Measurements from ENCODE around the gene CLC. TPM values are rescaled to one million over a fixed set of nuclear protein-coding genes. Genes with fewer than 3 reads are reported as not detected.
A peak's percentile ranks its signal among the peaks of the same experiment; 100 is the strongest.

The CLC gene
- total and polyA plus RNA-seq, 2 of the 8 experiments (the other 6 are each of a cell fraction or from before 2014, with no cell fraction given) = 6.4 to 12.4 TPM

- no peak overlapping the region for H2BK120ac ChIP-seq (replicated peaks; ENCODE audit: low read depth, low read length)
- no peaks in the 10 kb centered on the region for H3K36me3 ChIP-seq (ENCODE audit: control insufficient read depth in 2 of 4, insufficient read depth in 4 of 4, low read length in 3 of 4)
- H4K20me1 ChIP-seq (replicated peaks in 1 of 2; ENCODE audit: control insufficient read depth in 1 of 2, insufficient read depth in 2 of 2, low read length in 2 of 2) = no peaks in the 10 kb centered on the region
- no peak overlapping the region for H4K91ac ChIP-seq (replicated peaks; ENCODE audit: insufficient read length, low read length)
- FAIRE-seq (no peak), DNase-seq (ENCODE audit: low read depth in 1 of 2, low spot score in 2 of 2) (no peak)
- H3K4ac ChIP-seq (replicated peaks; ENCODE audit: insufficient read length, low read depth, low read length) = no peak overlapping the region
- WGBS, 2 experiments (ENCODE audit: extremely low coverage in 1 of 2, insufficient coverage in 1 of 2, insufficient read length in 1 of 2, insufficient replicate concordance in 2 of 2, low coverage in 1 of 2, low lambda C conversion rate in 2 of 2, missing lambda C conversion rate in 1 of 2) = 88% methylated on average over 8 of the region's 8 CpGs; no CpG with 5 or more reads in 1 of the 2 experiments
- H3K79me1 ChIP-seq (ENCODE audit: low read depth, low read length) = no peaks in the 10 kb centered on the region
- H3K14ac ChIP-seq (ENCODE audit: insufficient read length) = no peak overlapping the region
- H3K23me2 ChIP-seq (ENCODE audit: low read depth, low read length) = 0 out of 2 replicates have a peak, but pooled peaks cover 1% of the 10 kb centered on the region
- TF ChIP-seq TEAD4 (IDR thresholded peaks at IDR 0.05; ENCODE audit: low read depth, low read length) = no peak
- TF ChIP-seq CTBP2 (IDR thresholded peaks at IDR 0.05; ENCODE audit: borderline replicate concordance, insufficient read depth, insufficient read length, low read length) = no peak
- TF ChIP-seq, protein P1, sequence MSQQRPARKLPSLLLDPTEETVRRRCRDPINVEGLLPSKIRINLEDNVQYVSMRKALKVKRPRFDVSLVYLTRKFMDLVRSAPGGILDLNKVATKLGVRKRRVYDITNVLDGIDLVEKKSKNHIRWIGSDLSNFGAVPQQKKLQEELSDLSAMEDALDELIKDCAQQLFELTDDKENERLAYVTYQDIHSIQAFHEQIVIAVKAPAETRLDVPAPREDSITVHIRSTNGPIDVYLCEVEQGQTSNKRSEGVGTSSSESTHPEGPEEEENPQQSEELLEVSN (IDR thresholded peaks at IDR 0.05) = no peak
- no peak for TF ChIP-seq CHD1 (IDR thresholded peaks at IDR 0.05; ENCODE audit: low read depth, low read length)
- TF ChIP-seq CEBPB (IDR thresholded peaks at IDR 0.05; ENCODE audit: low read depth, low read length) = no peak
- TF ChIP-seq ASH2L (IDR thresholded peaks at IDR 0.05; ENCODE audit: low read length) = no peak
- no peak for TF ChIP-seq ATF3 (IDR thresholded peaks at IDR 0.05; ENCODE audit: insufficient read depth, low read depth, low read length)
- no peak for TF ChIP-seq ZNF274 (IDR thresholded peaks at IDR 0.05; ENCODE audit: borderline replicate concordance, extremely low read depth, low read length)
- no peak for TF ChIP-seq CHD2 (IDR thresholded peaks at IDR 0.05; ENCODE audit: low read length)
- TF ChIP-seq MAFK (IDR thresholded peaks at IDR 0.05; ENCODE audit: low read depth, low read length) = no peak
- no peak for TF ChIP-seq PHF8 (conservative IDR thresholded peaks at IDR 0.05; ENCODE audit: low read depth, low read length)
- no peak for TF ChIP-seq USF2 (IDR thresholded peaks at IDR 0.05; ENCODE audit: low read length)
- H4K5ac ChIP-seq (ENCODE audit: insufficient read length, low read depth, low read length) = no peak overlapping the region
- H3K56ac ChIP-seq (replicated peaks; ENCODE audit: insufficient read length, low read depth, low read length) = no peak overlapping the region
- no peak overlapping the region for H2BK15ac ChIP-seq (ENCODE audit: low read length)
- H2AK5ac ChIP-seq (ENCODE audit: low read depth, low read length) = no peak overlapping the region
- H3K27ac ChIP-seq (ENCODE audit: low read depth, low read length) = no peak overlapping the region
- H3K4me3 ChIP-seq (ENCODE audit: extremely low read depth in 1 of 4, insufficient read depth in 2 of 4, low read depth in 3 of 4, low read length in 4 of 4) = no peak overlapping the region
- H3K4me2 ChIP-seq (ENCODE audit: insufficient read depth in 1 of 2, low read depth in 2 of 2, low read length in 2 of 2) = 0 out of 4 replicates have a peak overlapping the region, but pooled peaks of 1 of the 2 experiments have one; percentile 2
- no peak overlapping the region for H2BK5ac ChIP-seq (ENCODE audit: low read depth, low read length)
- H3K9me3 ChIP-seq (ENCODE audit: insufficient read depth in 2 of 2, low read depth in 1 of 2, low read length in 1 of 2) = peaks cover 0 to 5% of the 10 kb centered on the region in 2 experiments; a peak in 1 of 4 replicates
- no peaks in the 10 kb centered on the region for H3K79me2 ChIP-seq (ENCODE audit: control insufficient read depth in 1 of 2, insufficient read depth in 2 of 2, low read length in 2 of 2)
- no peak overlapping the region for H3K23ac ChIP-seq (ENCODE audit: insufficient read length)
- peaks cover 0 to 12% (median 5%) of the 10 kb centered on the region in 4 experiments; a peak in 5 of 7 replicates for H3K4me1 ChIP-seq (replicated peaks in 1 of 4; ENCODE audit: control insufficient read depth in 3 of 4, insufficient read depth in 4 of 4, low read length in 3 of 4)
- H3K9ac ChIP-seq (replicated peaks in 1 of 4; ENCODE audit: extremely low read depth in 1 of 4, low read depth in 3 of 4, low read length in 3 of 4) = no peak overlapping the region
- ChIA-PET POLR2A (ENCODE audit: partially characterized antibody) (interaction anchor here (1.1 kb wide), 1 partner anchor 13 kb away, joined by 4 read pairs; no protein-coding TSS in a partner anchor), CTCF (ENCODE audit: partially characterized antibody) (interaction anchor here (1.0 to 7.9 kb wide), 6 partner anchors 10 to 94 kb away, joined by 3 to 50 read pairs (median 4); no protein-coding TSS in a partner anchor)
- no peak overlapping the region for H2BK12ac ChIP-seq (ENCODE audit: low read depth, low read length)
- H2AFZ ChIP-seq (ENCODE audit: low read length) = no peak overlapping the region; the same call in 1 of the 2 replicates
- no peak overlapping the region for H3K18ac ChIP-seq (ENCODE audit: extremely low read depth, low read length)
- H2BK20ac ChIP-seq (ENCODE audit: low read length) = no peak overlapping the region
- H3K27me3 ChIP-seq (replicated peaks in 1 of 4; ENCODE audit: control insufficient read depth in 3 of 4, extremely low read depth in 1 of 4, insufficient read depth in 3 of 4, low read length in 3 of 4) = no peaks in the 10 kb centered on the region
- no peak overlapping the region for H4K8ac ChIP-seq (ENCODE audit: extremely low read depth, insufficient read depth, low read length)
These were observed 30.5 kb upstream of the CLC start for GRCh38 chr19:39768334-39768733.
